SK-N-SH treated with all-trans-retinoic acid at 6 μM for 48 hours (cell line): Measurements from ENCODE around the gene GNS.

Experiments used
- ATAC-seq: fragments of 200-7000 bp; cut with Tn5 transposase; 3 replicates; pipeline ENCODE4 v1.9.1; 2020; ENCODE audit warnings: mild to moderate bottlenecking, moderate library complexity
- ARNTL ChIP-seq: fragments of 450-650 bp; formaldehyde crosslinking; IDR thresholded peaks from 2 replicates; pipeline ENCODE4 v1.5.0; 2020; ENCODE audit warnings: low read depth, mild to moderate bottlenecking, moderate library complexity, borderline replicate concordance
- BACH2 ChIP-seq: fragments of 250-450 bp; sonication (Bioruptor Pico); IDR thresholded peaks from 2 replicates; pipeline ENCODE4 v1.9.0; 2021; ENCODE audit warnings: mild to moderate bottlenecking, borderline replicate concordance
- CREB5 ChIP-seq: fragments of 250-450 bp; sonication (Bioruptor Pico); IDR thresholded peaks from 2 replicates; pipeline ENCODE4 v1.5.1; 2020; ENCODE audit warnings: low read depth, mild to moderate bottlenecking, moderate library complexity
- CSDC2 ChIP-seq: fragments of 250-450 bp; sonication (Bioruptor Pico); IDR thresholded peaks from 2 replicates; pipeline ENCODE4 v1.5.0; 2020; ENCODE audit warnings: mild to moderate bottlenecking, moderate library complexity
- ESRRG ChIP-seq: fragments of 250-450 bp; sonication (Bioruptor Pico); IDR thresholded peaks from 2 replicates; pipeline ENCODE4 v1.6.1; 2021; ENCODE audit warnings: mild to moderate bottlenecking
- GLIS3 ChIP-seq: fragments of 250-450 bp; sonication (Bioruptor Pico); IDR thresholded peaks from 2 replicates; pipeline ENCODE4 v1.5.0; 2020; ENCODE audit warnings: mild to moderate bottlenecking, moderate library complexity
- ISL1 ChIP-seq: fragments of 250-450 bp; sonication (Bioruptor Pico); IDR thresholded peaks from 2 replicates; pipeline ENCODE4 v2.1.2; 2022; ENCODE audit warnings: mild to moderate bottlenecking, moderate library complexity
- OSR1 ChIP-seq: fragments of 250-450 bp; sonication (Bioruptor Pico); IDR thresholded peaks from 2 replicates; pipeline ENCODE4 v1.8.0; 2022; ENCODE audit warnings: moderate library complexity, mild to moderate bottlenecking, inconsistent platforms
- POU6F1 ChIP-seq: fragments of 250-450 bp; sonication (Bioruptor Pico); IDR thresholded peaks from 2 replicates; pipeline ENCODE4 v1.8.0; 2021; ENCODE audit warnings: low read depth, mild to moderate bottlenecking, moderate library complexity, borderline replicate concordance
- PPARA ChIP-seq: fragments of 250-450 bp; sonication (Bioruptor Pico); IDR thresholded peaks from 2 replicates; pipeline ENCODE4 v1.5.0; 2020; ENCODE audit warnings: mild to moderate bottlenecking, borderline replicate concordance
- RARB ChIP-seq: fragments of 250-450 bp; sonication (Bioruptor Pico); IDR thresholded peaks from 2 replicates; pipeline ENCODE4 v1.8.0; 2021; ENCODE audit warnings: mild to moderate bottlenecking, moderate library complexity
- SNAI2 ChIP-seq: fragments of 250-450 bp; sonication (Bioruptor Pico); IDR thresholded peaks from 2 replicates; pipeline ENCODE4 v1.5.0; 2020; ENCODE audit warnings: mild to moderate bottlenecking, moderate library complexity
- TCF4 ChIP-seq: fragments of 250-450 bp; sonication (Bioruptor Pico); IDR thresholded peaks from 2 replicates; pipeline ENCODE4 v1.8.0; 2021; ENCODE audit warnings: mild to moderate bottlenecking, moderate library complexity, borderline replicate concordance
- TOX ChIP-seq: fragments of 250-450 bp; sonication (Bioruptor Pico); IDR thresholded peaks from 2 replicates; pipeline ENCODE4 v1.8.0; 2021; ENCODE audit warnings: mild to moderate bottlenecking, moderate library complexity, borderline replicate concordance
- ZC3H10 ChIP-seq: fragments of 250-450 bp; sonication (Bioruptor Pico); IDR thresholded peaks from 2 replicates; pipeline ENCODE4 v1.5.1; 2021; ENCODE audit warnings: mild to moderate bottlenecking, moderate library complexity
- ZFP3 ChIP-seq: fragments of 250-450 bp; sonication (Bioruptor Pico); IDR thresholded peaks from 2 replicates; pipeline ENCODE4 v1.5.0; 2020; ENCODE audit warnings: mild to moderate bottlenecking, moderate library complexity
- ZFP30 ChIP-seq: fragments of 450-650 bp; formaldehyde crosslinking; IDR thresholded peaks from 2 replicates; pipeline ENCODE4 v1.5.0; 2022; ENCODE audit warnings: mild to moderate bottlenecking, moderate library complexity
- ZNF565 ChIP-seq: fragments of 450-650 bp; formaldehyde crosslinking; conservative IDR thresholded peaks from 2 replicates; pipeline ENCODE4 v1.5.0; 2020; ENCODE audit warnings: low read depth, mild to moderate bottlenecking, moderate library complexity
- ZNF70 ChIP-seq: fragments of 450-650 bp; formaldehyde crosslinking; IDR thresholded peaks from 2 replicates; pipeline ENCODE4 v1.5.0; 2020; ENCODE audit warnings: mild to moderate bottlenecking, moderate library complexity
- ZNF8 ChIP-seq: fragments of 450-650 bp; formaldehyde crosslinking; IDR thresholded peaks from 2 replicates; pipeline ENCODE4 v1.5.0; 2020; ENCODE audit warnings: mild to moderate bottlenecking, moderate library complexity
- TF ChIP-seq, protein P1 (sequence below): fragments of 250-450 bp; sonication (Bioruptor Pico); IDR thresholded peaks from 2 replicates; pipeline ENCODE4 v1.5.0; 2020; ENCODE audit warnings: mild to moderate bottlenecking, moderate library complexity
- TF ChIP-seq, protein P2 (sequence below): fragments of 250-450 bp; sonication (Bioruptor Pico); IDR thresholded peaks from 2 replicates; pipeline ENCODE4 v1.5.1; 2021; ENCODE audit warnings: mild to moderate bottlenecking, moderate library complexity

GNS gene

DNA sequence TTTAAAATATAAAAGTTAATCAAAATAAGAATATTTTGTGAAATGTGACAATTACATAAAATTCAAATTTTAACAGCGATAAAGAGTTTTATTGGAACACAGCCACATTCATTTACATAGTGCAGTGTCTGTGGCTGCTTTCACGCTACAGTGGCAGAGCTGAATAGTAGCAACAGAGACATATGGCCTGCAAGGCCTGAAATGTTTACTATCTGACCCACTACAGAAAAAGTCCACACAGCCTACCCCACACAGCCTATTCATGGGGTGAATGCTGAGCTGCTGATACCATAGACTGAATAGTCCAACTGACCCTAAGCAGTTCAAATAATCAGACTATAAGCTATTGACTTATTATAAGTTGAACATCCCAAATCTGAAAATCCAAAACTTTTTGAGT lies 13.2 kb downstream of the GNS start:
- ATAC-seq: peak; percentile 10; the same call in 2 of the 3 replicates
- TF ChIP-seq ZNF565 (CRISPR knock-in tag): no peak
- TF ChIP-seq TOX (CRISPR knock-in tag): no peak
- TF ChIP-seq BACH2 (CRISPR knock-in tag): no peak
- TF ChIP-seq GLIS3 (CRISPR knock-in tag): no peak
- TF ChIP-seq ESRRG (CRISPR knock-in tag): no peak
- no peak for TF ChIP-seq ZC3H10
- TF ChIP-seq ZNF70: no peak
- TF ChIP-seq PPARA (CRISPR knock-in tag): no peak
- no peak for TF ChIP-seq ZNF8 (CRISPR knock-in tag)
- no peak for TF ChIP-seq RARB (CRISPR knock-in tag)
- TF ChIP-seq, protein P1, sequence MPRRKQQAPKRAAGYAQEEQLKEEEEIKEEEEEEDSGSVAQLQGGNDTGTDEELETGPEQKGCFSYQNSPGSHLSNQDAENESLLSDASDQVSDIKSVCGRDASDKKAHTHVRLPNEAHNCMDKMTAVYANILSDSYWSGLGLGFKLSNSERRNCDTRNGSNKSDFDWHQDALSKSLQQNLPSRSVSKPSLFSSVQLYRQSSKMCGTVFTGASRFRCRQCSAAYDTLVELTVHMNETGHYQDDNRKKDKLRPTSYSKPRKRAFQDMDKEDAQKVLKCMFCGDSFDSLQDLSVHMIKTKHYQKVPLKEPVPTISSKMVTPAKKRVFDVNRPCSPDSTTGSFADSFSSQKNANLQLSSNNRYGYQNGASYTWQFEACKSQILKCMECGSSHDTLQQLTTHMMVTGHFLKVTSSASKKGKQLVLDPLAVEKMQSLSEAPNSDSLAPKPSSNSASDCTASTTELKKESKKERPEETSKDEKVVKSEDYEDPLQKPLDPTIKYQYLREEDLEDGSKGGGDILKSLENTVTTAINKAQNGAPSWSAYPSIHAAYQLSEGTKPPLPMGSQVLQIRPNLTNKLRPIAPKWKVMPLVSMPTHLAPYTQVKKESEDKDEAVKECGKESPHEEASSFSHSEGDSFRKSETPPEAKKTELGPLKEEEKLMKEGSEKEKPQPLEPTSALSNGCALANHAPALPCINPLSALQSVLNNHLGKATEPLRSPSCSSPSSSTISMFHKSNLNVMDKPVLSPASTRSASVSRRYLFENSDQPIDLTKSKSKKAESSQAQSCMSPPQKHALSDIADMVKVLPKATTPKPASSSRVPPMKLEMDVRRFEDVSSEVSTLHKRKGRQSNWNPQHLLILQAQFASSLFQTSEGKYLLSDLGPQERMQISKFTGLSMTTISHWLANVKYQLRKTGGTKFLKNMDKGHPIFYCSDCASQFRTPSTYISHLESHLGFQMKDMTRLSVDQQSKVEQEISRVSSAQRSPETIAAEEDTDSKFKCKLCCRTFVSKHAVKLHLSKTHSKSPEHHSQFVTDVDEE (CRISPR knock-in tag): no peak
- TF ChIP-seq CREB5 (CRISPR knock-in tag): no peak
- TF ChIP-seq POU6F1: no peak
- TF ChIP-seq, protein P2, sequence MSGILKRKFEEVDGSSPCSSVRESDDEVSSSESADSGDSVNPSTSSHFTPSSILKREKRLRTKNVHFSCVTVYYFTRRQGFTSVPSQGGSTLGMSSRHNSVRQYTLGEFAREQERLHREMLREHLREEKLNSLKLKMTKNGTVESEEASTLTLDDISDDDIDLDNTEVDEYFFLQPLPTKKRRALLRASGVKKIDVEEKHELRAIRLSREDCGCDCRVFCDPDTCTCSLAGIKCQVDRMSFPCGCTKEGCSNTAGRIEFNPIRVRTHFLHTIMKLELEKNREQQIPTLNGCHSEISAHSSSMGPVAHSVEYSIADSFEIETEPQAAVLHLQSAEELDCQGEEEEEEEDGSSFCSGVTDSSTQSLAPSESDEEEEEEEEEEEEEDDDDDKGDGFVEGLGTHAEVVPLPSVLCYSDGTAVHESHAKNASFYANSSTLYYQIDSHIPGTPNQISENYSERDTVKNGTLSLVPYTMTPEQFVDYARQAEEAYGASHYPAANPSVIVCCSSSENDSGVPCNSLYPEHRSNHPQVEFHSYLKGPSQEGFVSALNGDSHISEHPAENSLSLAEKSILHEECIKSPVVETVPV: no peak
- no peak for TF ChIP-seq CSDC2 (CRISPR knock-in tag)
- no peak for TF ChIP-seq ARNTL
- TF ChIP-seq ZFP30 (CRISPR knock-in tag): no peak
- no peak for TF ChIP-seq ZFP3
- TF ChIP-seq TCF4 (CRISPR knock-in tag): no peak
- TF ChIP-seq SNAI2 (CRISPR knock-in tag): no peak

DNA sequence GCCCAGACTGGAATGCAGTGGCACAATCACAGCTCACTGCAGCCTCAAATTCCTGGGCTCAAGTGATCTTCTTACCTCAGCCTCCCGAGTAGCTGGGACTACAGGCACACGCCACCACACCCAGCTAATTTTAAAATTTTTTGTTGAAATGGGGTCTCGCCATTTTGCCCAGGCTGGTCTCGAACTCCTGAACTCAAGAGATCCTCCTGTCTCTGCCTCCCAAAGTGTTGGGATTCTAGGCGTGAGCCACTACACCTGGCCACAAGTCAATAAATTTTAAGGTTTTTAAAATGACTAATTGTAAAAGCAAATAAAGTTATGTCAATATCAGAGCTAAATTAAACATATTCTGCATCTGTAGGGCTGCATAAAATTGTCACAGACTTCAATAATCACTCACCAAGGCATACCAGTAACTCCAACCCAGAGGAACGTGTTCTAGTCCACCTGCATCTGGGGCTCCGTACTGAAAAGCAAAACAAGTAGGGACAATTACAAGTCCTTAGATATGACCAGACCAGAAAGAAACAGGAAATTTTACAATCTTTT lies 13.9 kb downstream of the GNS start:
- no peak for ATAC-seq
- no peak for TF ChIP-seq OSR1 (CRISPR knock-in tag)
- TF ChIP-seq RARB (CRISPR knock-in tag): no peak
- no peak for TF ChIP-seq TOX (CRISPR knock-in tag)
- TF ChIP-seq SNAI2 (CRISPR knock-in tag): no peak
- TF ChIP-seq CREB5 (CRISPR knock-in tag): no peak
- TF ChIP-seq, all 23 proteins: peak for 0

- ATAC-seq: peak; percentile 75
- TF ChIP-seq ZFP3 (no peak), ARNTL (no peak), OSR1 (CRISPR knock-in tag) (no peak), BACH2 (CRISPR knock-in tag) (no peak), ZFP30 (CRISPR knock-in tag) (no peak), GLIS3 (CRISPR knock-in tag) (no peak), CSDC2 (CRISPR knock-in tag) (no peak), ZC3H10 (no peak), ISL1 (no peak), ZNF8 (CRISPR knock-in tag) (no peak), PPARA (CRISPR knock-in tag) (no peak), SNAI2 (CRISPR knock-in tag) (no peak), CREB5 (CRISPR knock-in tag) (no peak), TOX (CRISPR knock-in tag) (no peak), ZNF70 (no peak), RARB (CRISPR knock-in tag) (no peak)
- TF ChIP-seq, protein P1 (CRISPR knock-in tag): no peak
Measured at GRCh38 chr12:64744422-64745258, 14.6 kb downstream of the GNS start.
